H1 (cell line): ENCODE measurements around the gene ARSI. TPM values are rescaled to one million over a fixed set of nuclear protein-coding genes. Genes with fewer than 3 reads are reported as not detected.

Experiments
- ASH2L ChIP-seq: fragments of 200-600, 300-600 bp; sonication (generic); IDR thresholded peaks from one replicate; pipeline ENCODE4 v1.7.1; 2017; ENCODE audit warnings: low read length
- BRCA1 ChIP-seq: IDR thresholded peaks from 2 replicates; pipeline ENCODE4 v1.6.1; 2012; ENCODE audit warnings: low read depth, low read length, improper control_type of control experiment
- polyA plus RNA-seq, 7 experiments: library from polyadenylated mRNA; depleted of rRNA in 3 of 7; stranded (reverse) in 5 of 7; unstranded in 2 of 7; fragments of >200 nt in 5 of 7; fragments of 200-250 nt in 2 of 7; gene quantifications; 1 replicate in 5 of 7; 2 replicates in 1 of 7; 4 replicates in 1 of 7; pipeline versions ENCODE4 v1.2.1 to v1.2.3, GENCODE V29; 2011 to 2013; ENCODE audit warnings: missing spikeins in 2 of 7, mixed read lengths in 2 of 7
- total RNA-seq: library from RNA; stranded (reverse); fragmentation: NEBNext Ultra II Directional; extraction: Animal tissue kit (Norgen Biotek cat#: 25700); gene quantifications from 2 replicates; pipeline ENCODE4 v1.2.1, GENCODE V29; 2021

ARSI gene
- total and polyA plus RNA-seq, 2 of the 8 experiments (the other 6 are each of a cell fraction or from before 2014, with no cell fraction given), result 4.5 to 6.7 TPM

DNA sequence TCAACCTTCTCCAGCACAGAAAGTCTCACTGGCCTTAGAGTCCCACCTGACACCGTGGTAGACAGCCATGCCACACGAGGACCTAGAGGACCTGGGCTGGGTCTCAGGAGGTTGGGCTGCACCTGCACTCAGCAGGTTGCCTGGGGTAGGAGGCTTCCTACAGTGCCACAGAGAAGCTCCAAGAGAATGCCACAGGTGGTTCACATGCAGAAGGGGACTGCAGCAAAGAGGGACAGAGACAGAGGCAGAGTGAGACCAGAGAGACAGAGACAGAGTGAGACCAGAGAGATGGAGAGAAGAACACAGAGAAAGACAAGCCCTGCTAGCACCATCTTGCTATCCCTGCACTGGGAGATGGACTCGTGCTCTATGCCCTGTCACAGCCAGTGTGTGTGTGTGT, 18.8 kb downstream of the ARSI start (continued):
- TF ChIP-seq BRCA1, result no peak
- no peak for TF ChIP-seq ASH2L
- TF ChIP-seq, all 59 proteins: peak for 0
